COLO668 (cell line): ENCODE results near the gene KLK6.

Experiments
- DNase-seq: peaks from one replicate; lab custom pipeline; 2025; ENCODE audit not compliant: unreplicated experiment; lab: John Stamatoyannopoulos, UW

KLK6 gene

DNA sequence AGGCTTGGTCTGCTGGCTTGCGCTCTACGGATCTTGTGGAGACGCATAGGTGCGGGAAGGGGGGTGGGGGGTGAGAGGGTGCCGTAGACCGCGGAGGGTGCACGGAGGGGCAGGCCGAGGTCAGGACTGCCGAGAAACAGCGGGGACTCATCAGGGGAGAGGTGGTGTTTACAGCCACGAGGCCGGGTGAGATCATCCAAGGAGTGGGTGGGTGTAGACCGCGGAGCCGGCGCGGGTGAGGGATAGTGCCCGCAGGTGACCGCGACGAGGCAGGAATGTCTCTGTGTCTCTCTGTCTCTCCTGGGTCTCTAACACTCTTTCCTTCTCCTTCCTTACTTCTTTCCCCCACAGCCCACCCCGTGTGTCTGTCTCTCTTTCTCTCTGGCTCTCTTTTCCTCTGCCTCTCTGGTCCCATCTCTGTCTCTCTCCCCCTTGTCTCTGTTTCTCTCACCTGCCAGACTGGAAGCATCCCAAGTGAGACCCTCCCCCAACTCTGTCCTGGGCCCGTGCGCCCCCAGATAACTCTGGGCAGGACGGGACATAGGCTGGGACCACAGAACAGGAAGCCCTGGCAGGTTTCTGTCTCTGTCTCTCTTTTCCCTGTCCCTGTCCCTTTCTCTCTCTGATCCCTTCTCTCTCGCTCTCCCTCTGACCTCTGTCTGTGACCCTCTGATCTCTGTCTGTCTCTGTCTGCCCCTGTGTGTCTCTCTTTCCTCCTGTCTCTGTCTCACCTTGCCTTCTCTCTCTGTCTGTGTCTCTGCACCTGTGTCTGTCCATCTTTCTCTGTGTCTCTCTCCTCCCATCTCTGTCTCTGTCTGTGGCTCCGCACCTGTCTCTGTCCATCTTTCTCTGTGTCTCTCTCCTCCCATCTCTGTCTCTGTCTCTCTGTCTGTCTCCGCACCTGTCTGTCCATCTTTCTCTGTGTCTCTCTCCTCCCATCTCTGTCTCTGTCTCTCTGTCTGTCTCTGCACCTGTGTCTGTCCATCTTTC, 56.4 kb downstream of the KLK6 start:
- DNase-seq: peak; percentile 34

DNA sequence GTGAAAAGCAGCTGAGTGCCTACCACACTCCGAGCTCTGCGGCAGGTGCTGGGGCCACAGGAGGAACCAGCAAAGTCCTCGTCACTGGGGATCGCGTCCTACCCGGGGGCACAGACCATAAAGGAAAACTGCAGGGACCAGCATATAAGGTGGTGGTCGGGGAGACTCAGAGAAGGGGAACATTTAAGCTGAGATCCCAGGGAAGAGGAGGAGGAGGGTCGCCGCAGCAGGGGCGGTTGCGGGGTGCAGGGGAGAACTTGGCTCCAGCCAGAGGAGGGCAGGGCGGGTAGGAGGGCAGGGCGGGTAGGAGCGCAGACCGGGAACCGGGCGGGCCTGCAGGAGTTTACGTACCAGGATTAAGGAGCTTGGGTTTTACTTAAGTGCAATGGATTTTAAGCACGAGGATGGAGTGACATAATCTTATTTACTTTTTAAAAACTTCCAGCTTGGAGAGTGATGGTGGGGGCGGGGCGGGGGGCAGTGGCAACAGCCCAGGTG, 57.2 kb downstream of the KLK6 start:
- no peak for DNase-seq

DNA sequence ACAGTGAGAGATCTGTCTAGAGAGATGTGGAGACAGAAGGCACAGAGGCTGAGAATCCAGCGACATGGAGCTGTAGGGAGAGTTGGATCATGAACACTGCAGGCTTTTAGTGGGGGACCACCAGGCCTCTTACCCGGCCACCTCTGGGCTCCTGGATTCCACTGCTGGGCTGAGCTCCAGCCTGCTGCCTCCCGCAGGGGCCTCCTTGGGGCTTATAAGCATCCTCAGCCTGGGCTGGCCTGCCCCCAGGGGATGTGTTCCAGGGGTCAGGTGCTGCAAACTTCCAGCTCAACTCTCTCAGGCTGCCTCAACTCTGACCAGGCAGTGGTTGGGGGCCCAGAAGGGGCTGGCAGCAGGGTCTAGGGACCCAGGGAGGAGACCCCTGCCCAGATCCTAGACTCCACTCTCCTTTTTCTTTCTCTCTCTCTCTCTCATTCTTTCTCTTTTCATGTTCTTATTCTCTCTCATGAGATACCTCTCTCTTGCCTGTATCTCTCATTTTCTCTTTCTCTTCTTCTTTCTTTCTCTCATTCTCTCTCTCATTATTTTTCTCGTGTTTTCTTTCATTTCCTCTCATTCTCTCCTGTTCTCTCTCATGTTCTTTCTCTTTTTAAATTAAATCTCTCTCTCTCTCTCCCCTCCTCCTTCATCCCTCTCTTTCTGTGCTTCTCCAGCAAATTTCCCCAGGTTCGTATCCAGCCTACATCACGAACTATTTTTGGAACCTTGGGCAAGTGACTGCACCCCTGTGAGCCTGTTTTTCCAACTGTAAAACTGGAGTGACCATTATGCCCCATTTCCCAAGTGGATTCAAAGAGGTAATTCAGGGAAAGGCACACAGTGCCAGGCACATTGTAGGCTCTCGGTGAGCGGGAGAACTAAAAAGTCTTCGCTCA, 57.9 kb downstream of the KLK6 start, which contains the start of gene KLK4:
Gene KLK4, minus strand, starts transcription at position 190 of the 896 bp plus-strand sequence. CDS start 657 bp downstream, outside the sequence.
- DNase-seq: no peak

DNA sequence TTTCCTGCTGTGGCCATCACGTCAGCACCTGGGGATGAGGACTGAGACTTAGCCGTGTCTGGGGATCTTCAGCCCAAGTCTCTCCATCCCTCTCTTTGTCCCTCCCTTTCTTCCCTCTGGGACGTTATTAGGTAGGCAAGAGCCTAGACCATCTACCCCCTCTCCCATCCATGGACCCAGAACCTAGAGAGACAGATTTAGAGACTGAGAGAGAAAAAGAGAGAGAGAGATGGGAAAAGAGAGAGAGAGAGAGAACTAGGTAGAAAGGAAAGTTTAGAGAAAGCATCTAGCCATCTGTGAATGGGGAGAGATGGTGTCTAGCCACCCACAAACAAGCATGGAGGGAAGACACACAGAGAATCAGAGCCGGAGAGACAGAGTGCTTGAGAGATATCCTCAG, 58.7 kb downstream of the KLK6 start:
- DNase-seq: no peak

DNA sequence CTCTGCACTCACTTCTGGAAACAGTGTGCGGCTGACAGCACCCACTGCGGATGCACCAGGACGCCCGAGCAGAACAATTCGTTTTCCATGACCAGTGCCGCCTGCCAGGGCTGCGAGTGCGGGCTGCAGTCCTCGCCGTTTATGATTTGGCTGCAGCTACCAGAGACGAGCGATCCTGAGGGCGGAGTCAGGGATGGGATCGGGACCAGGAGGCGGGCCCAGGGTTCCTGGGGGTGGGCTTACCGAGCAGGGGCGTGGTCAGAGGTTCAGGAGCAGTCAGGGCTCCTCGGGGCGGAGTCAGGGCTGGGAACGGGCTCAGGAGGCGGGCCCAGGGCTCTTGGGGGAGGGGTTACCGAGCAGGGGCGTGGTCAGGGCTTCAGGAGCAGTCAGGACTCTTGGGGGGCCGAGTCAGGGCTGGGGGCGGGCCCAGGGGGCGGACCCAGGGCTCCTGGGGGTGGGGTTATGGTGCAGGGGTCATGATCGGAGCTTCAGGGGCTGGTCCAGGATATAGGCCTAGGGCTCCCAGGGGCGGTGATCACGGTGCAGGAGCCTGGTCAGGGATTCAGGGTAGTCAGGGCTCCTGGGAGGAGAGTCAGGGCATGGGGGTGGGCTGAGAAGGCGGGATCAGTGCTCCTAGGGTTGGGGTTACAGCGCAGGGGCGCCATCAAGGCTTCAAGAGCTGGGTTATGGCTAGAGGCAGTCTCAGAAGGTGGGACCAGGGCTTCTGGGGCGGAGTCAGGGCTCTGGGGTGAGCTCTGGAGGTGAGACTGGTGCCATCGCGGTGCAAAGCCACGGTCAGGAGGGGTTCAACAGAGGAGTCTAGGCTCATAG, 59.9 kb downstream of the KLK6 start:
- peak; percentile 45 for DNase-seq
